Stomach (tissue), 4 donors: ENCODE measurements around the gene COMTD1.

ENCODE experiments used
- EP300 ChIP-seq: sonication (generic); formaldehyde crosslinking; IDR thresholded peaks from one replicate; pipeline ENCODE4 v1.6.1; 2017; ENCODE audit warnings: antibody characterized with exemption
- POLR2A ChIP-seq, 4 donors: fragments of 450-650 bp; IDR thresholded peaks; one replicate each; pipeline ENCODE4 v1.6.1; 2016; ENCODE audit warnings: antibody characterized with exemption in 4 of 4, control low read depth in 2 of 4, mild to moderate bottlenecking in 1 of 4, moderate library complexity in 1 of 4
- POLR2AphosphoS5 ChIP-seq, 3 donors: sonication (generic); formaldehyde crosslinking; IDR thresholded peaks; one replicate each; pipeline ENCODE4 v1.6.1; 2016; ENCODE audit warnings: antibody characterized with exemption in 3 of 3
- TF ChIP-seq, protein P1 (sequence below), 7 experiments: fragments of 450-650 bp in 4 of 7; fragments of 200-600 bp in 3 of 7; sonication (generic) in 3 of 7; IDR thresholded peaks; one replicate each; pipeline ENCODE4 v1.5.1; 2016 to 2019; ENCODE audit warnings: antibody characterized with exemption in 7 of 7, control low read depth in 2 of 7, mild to moderate bottlenecking in 1 of 7

DNA sequence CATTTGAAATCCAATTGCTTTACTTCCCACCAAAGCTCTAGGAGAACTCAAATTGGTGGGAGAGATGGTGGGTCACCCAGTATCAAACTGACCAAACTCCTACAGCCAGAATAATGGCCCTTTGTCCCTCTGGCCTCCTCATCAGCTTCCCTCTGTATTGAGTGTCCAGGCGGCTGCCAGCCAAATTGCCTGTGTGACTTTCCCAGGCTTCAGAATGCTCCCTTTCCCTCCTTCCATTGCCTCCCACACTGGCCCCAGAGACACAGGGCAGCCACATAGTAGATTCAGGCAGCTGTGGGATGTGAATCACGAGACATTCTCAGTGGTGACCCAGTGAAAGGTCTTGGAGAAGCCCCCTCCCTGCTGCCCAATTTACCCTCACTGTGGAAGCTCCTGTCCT, 37.9 kb downstream of the COMTD1 start:
- TF ChIP-seq, protein P1, sequence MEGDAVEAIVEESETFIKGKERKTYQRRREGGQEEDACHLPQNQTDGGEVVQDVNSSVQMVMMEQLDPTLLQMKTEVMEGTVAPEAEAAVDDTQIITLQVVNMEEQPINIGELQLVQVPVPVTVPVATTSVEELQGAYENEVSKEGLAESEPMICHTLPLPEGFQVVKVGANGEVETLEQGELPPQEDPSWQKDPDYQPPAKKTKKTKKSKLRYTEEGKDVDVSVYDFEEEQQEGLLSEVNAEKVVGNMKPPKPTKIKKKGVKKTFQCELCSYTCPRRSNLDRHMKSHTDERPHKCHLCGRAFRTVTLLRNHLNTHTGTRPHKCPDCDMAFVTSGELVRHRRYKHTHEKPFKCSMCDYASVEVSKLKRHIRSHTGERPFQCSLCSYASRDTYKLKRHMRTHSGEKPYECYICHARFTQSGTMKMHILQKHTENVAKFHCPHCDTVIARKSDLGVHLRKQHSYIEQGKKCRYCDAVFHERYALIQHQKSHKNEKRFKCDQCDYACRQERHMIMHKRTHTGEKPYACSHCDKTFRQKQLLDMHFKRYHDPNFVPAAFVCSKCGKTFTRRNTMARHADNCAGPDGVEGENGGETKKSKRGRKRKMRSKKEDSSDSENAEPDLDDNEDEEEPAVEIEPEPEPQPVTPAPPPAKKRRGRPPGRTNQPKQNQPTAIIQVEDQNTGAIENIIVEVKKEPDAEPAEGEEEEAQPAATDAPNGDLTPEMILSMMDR (IDR thresholded peaks at IDR 0.05): no peak
- TF ChIP-seq POLR2AphosphoS5 (IDR thresholded peaks at IDR 0.05) (no peak), POLR2A (IDR thresholded peaks at IDR 0.05) (no peak), EP300 (no peak)
